AG09309 (cell line): Measurements from ENCODE around the gene NDC80.

Source experiments
- DNase-seq: peaks from one replicate; pipeline ENCODE4 v3.0.0-alpha.2; 2010; ENCODE audit warnings: low read depth
- H3K4me3 ChIP-seq: 2 replicates; pipeline ENCODE4 v1.5.1; 2011; ENCODE audit warnings: mild to moderate bottlenecking, low read depth, low read length, moderate library complexity; ENCODE audit not compliant: control insufficient read depth
- CTCF ChIP-seq: IDR thresholded peaks from 2 replicates; pipeline ENCODE4 v1.5.1; 2011; ENCODE audit warnings: mild to moderate bottlenecking, low read depth, low read length, inconsistent platforms; ENCODE audit not compliant: insufficient read depth, control insufficient read depth; ENCODE audit errors: missing control alignments

Gene NDC80

GRCh38 chr18:2653467-2653866 lies 82.1 kb downstream of the NDC80 start:
- DNase-seq, result no peak
- TF ChIP-seq CTCF, result no peak
- H3K4me3 ChIP-seq, result no peak overlapping the region

GRCh38 chr18:2654169-2654927 lies 83.0 kb downstream of the NDC80 start:
- DNase-seq, result no peak
- TF ChIP-seq CTCF, result no peak
- peak overlapping the region; percentile 85; the same call in 1 of the 2 replicates for H3K4me3 ChIP-seq

GRCh38 chr18:2654928-2655177 lies 83.5 kb downstream of the NDC80 start:
- DNase-seq, result no peak
- TF ChIP-seq CTCF, result no peak

GRCh38 chr18:2655178-2655953 lies 84.0 kb downstream of the NDC80 start, which contains the start of gene SMCHD1:
Gene SMCHD1, plus strand, starts transcription at chr18:2655726. Its CDS starts 350 bp downstream, at chr18:2656076.
- peak within 1 kb of the TSS; percentile 85 for H3K4me3 ChIP-seq
- DNase-seq, result no peak
- TF ChIP-seq CTCF, result no peak

More at GRCh38 chr18:2654928-2655177, 83.5 kb downstream of the NDC80 start:
- H3K4me3 ChIP-seq, result peak overlapping the region; percentile 85

- DNase-seq, result no peak
- no peak for TF ChIP-seq CTCF
- peak overlapping the region; percentile 85 for H3K4me3 ChIP-seq
Measured at GRCh38 chr18:2655954-2656236, 84.5 kb downstream of the NDC80 start.

- TF ChIP-seq CTCF, result no peak
- no peak for DNase-seq
- H3K4me3 ChIP-seq, result peak overlapping the region; percentile 85
Measured at GRCh38 chr18:2656237-2656980, 85.1 kb downstream of the NDC80 start.
